Panc1 (cell line): ENCODE data around the gene RMND1.

Source experiments
- POLR2AphosphoS5 ChIP-seq: IDR thresholded peaks from 2 replicates; pipeline ENCODE4 v1.6.1; 2012; ENCODE audit warnings: mild to moderate bottlenecking, low read depth, low read length, moderate library complexity
- SIN3A ChIP-seq: IDR thresholded peaks from 2 replicates; pipeline ENCODE4 v1.6.1; 2012; ENCODE audit warnings: low read depth, mild to moderate bottlenecking, low read length, moderate library complexity, borderline replicate concordance; ENCODE audit not compliant: insufficient read depth
- TCF7L2 ChIP-seq: IDR thresholded peaks from 2 replicates; pipeline ENCODE4 v1.6.1; 2011; ENCODE audit warnings: mild to moderate bottlenecking, low read depth, low read length, inconsistent platforms
- TF ChIP-seq, protein P1 (sequence below): fragments of 450-650 bp; IDR thresholded peaks from 2 replicates; pipeline ENCODE4 v1.5.1; 2017; ENCODE audit warnings: mild to moderate bottlenecking
- TF ChIP-seq, protein P2 (sequence below), 2 experiments: IDR thresholded peaks; 2 replicates each; pipeline ENCODE4 v1.6.1; 2011 to 2012; ENCODE audit warnings: low read depth in 2 of 2, control low read depth in 1 of 2, low read length in 1 of 2, mild to moderate bottlenecking in 1 of 2, moderate library complexity in 1 of 2; ENCODE audit not compliant: insufficient read depth in 1 of 2

DNA sequence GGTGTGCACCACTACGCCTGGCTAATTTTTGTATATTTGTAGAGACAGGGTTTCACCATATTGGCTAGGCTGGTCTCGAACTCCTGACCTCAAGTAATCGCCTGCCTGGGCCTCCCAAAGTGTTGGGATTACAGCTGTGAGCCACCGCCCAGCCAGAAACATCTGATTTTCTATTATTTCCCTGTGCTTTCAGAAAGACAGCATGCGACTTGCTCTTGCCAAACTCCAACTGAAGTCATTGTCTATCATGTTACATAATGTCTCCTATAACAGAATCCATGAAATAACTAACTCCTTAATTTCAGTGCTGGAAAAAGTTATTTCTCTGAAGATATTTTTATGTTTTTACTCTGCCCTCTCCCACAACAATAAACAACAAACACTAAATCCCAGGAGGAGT lies 8.5 kb downstream of the RMND1 start:
- TF ChIP-seq, protein P1, sequence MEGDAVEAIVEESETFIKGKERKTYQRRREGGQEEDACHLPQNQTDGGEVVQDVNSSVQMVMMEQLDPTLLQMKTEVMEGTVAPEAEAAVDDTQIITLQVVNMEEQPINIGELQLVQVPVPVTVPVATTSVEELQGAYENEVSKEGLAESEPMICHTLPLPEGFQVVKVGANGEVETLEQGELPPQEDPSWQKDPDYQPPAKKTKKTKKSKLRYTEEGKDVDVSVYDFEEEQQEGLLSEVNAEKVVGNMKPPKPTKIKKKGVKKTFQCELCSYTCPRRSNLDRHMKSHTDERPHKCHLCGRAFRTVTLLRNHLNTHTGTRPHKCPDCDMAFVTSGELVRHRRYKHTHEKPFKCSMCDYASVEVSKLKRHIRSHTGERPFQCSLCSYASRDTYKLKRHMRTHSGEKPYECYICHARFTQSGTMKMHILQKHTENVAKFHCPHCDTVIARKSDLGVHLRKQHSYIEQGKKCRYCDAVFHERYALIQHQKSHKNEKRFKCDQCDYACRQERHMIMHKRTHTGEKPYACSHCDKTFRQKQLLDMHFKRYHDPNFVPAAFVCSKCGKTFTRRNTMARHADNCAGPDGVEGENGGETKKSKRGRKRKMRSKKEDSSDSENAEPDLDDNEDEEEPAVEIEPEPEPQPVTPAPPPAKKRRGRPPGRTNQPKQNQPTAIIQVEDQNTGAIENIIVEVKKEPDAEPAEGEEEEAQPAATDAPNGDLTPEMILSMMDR, result no peak
- TF ChIP-seq, protein P2, sequence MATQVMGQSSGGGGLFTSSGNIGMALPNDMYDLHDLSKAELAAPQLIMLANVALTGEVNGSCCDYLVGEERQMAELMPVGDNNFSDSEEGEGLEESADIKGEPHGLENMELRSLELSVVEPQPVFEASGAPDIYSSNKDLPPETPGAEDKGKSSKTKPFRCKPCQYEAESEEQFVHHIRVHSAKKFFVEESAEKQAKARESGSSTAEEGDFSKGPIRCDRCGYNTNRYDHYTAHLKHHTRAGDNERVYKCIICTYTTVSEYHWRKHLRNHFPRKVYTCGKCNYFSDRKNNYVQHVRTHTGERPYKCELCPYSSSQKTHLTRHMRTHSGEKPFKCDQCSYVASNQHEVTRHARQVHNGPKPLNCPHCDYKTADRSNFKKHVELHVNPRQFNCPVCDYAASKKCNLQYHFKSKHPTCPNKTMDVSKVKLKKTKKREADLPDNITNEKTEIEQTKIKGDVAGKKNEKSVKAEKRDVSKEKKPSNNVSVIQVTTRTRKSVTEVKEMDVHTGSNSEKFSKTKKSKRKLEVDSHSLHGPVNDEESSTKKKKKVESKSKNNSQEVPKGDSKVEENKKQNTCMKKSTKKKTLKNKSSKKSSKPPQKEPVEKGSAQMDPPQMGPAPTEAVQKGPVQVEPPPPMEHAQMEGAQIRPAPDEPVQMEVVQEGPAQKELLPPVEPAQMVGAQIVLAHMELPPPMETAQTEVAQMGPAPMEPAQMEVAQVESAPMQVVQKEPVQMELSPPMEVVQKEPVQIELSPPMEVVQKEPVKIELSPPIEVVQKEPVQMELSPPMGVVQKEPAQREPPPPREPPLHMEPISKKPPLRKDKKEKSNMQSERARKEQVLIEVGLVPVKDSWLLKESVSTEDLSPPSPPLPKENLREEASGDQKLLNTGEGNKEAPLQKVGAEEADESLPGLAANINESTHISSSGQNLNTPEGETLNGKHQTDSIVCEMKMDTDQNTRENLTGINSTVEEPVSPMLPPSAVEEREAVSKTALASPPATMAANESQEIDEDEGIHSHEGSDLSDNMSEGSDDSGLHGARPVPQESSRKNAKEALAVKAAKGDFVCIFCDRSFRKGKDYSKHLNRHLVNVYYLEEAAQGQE (IDR thresholded peaks at IDR 0.05; ENCODE audit: insufficient read depth in 1 of 2, low read depth in 2 of 2, low read length in 1 of 2), result no peak
- TF ChIP-seq POLR2AphosphoS5 (no peak), SIN3A (no peak), TCF7L2 (no peak)
